Liver (tissue), 9 donors: ENCODE results near the gene SLC45A1. TPM values are rescaled to one million over a fixed set of nuclear protein-coding genes. Genes with fewer than 3 reads are reported as not detected.

Experiments used
- DNase-seq: peaks from one replicate; pipeline ENCODE4 v3.0.0-alpha.2; 2017; ENCODE audit warnings: low spot score
- H3K27ac ChIP-seq, 2 donors: one replicate each; pipeline ENCODE4 v1.7.0; 2013; ENCODE audit warnings: inconsistent platforms in 2 of 2, low read length in 2 of 2, control low read depth in 1 of 2, low read depth in 1 of 2, mild to moderate bottlenecking in 1 of 2
- H3K27me3 ChIP-seq, 4 donors: one replicate each; pipeline versions ENCODE4 v1.6.1 to v1.7.0; 2013; ENCODE audit warnings: low read length in 3 of 4, inconsistent platforms in 1 of 4, mild to moderate bottlenecking in 1 of 4, moderate library complexity in 1 of 4; ENCODE audit not compliant: control insufficient read depth in 4 of 4, insufficient read depth in 4 of 4
- H3K36me3 ChIP-seq, 4 donors: one replicate each; pipeline versions ENCODE4 v1.6.1 to v1.7.0; 2013; ENCODE audit warnings: low read length in 3 of 4, mild to moderate bottlenecking in 3 of 4, low read depth in 1 of 4, moderate library complexity in 1 of 4; ENCODE audit not compliant: control insufficient read depth in 4 of 4, insufficient read depth in 3 of 4
- H3K4me1 ChIP-seq, 4 donors: one replicate each; pipeline versions ENCODE4 v1.6.1 to v1.7.0; 2013; ENCODE audit warnings: low read length in 3 of 4, mild to moderate bottlenecking in 3 of 4, moderate library complexity in 1 of 4; ENCODE audit not compliant: control insufficient read depth in 4 of 4, insufficient read depth in 4 of 4
- H3K4me3 ChIP-seq, 3 donors: one replicate each; pipeline versions ENCODE4 v1.6.1 to v1.7.0; 2013; ENCODE audit warnings: low read length in 3 of 3, control low read depth in 1 of 3, low read depth in 1 of 3, mild to moderate bottlenecking in 1 of 3
- H3K9ac ChIP-seq, 2 donors: one replicate each; pipeline ENCODE4 v1.7.0; 2013; ENCODE audit warnings: low read length in 2 of 2, mild to moderate bottlenecking in 2 of 2, moderate library complexity in 2 of 2, control low read depth in 1 of 2, low read depth in 1 of 2
- H3K9me3 ChIP-seq, 4 donors: one replicate each; pipeline versions ENCODE4 v1.6.1 to v1.7.0; 2013; ENCODE audit warnings: low read length in 3 of 4; ENCODE audit not compliant: control insufficient read depth in 4 of 4
- FOXA1 ChIP-seq: IDR thresholded peaks from 2 replicates; pipeline ENCODE4 v1.6.1; 2016; ENCODE audit warnings: antibody characterized with exemption
- FOXA2 ChIP-seq: IDR thresholded peaks from 2 replicates; pipeline ENCODE4 v1.6.1; 2016; ENCODE audit warnings: antibody characterized with exemption
- GABPA ChIP-seq, 2 donors: IDR thresholded peaks in 1 of 2; conservative IDR thresholded peaks in 1 of 2; 2 replicates each; pipeline ENCODE4 v1.6.1; 2016; ENCODE audit warnings: antibody characterized with exemption in 2 of 2, mild to moderate bottlenecking in 1 of 2, moderate library complexity in 1 of 2
- HNF4G ChIP-seq: IDR thresholded peaks from 2 replicates; pipeline ENCODE4 v1.6.1; 2016; ENCODE audit warnings: antibody characterized with exemption
- JUND ChIP-seq, 2 donors: IDR thresholded peaks; 2 replicates each; pipeline ENCODE4 v1.6.1; 2016; ENCODE audit warnings: antibody characterized with exemption in 2 of 2
- NR2F2 ChIP-seq: IDR thresholded peaks from 2 replicates; pipeline ENCODE4 v1.6.1; 2016; ENCODE audit warnings: antibody characterized with exemption
- RAD21 ChIP-seq, 2 donors: IDR thresholded peaks; 2 replicates each; pipeline ENCODE4 v1.6.1; 2016; ENCODE audit warnings: antibody characterized with exemption in 2 of 2, mild to moderate bottlenecking in 2 of 2
- RXRA ChIP-seq, 2 donors: IDR thresholded peaks; 2 replicates each; pipeline ENCODE4 v1.6.1; 2017 to 2018; ENCODE audit warnings: antibody characterized with exemption in 2 of 2, mild to moderate bottlenecking in 1 of 2
- SP1 ChIP-seq: IDR thresholded peaks from 2 replicates; pipeline ENCODE4 v1.6.1; 2018; ENCODE audit warnings: antibody characterized with exemption, mild to moderate bottlenecking
- TAF1 ChIP-seq: conservative IDR thresholded peaks from 2 replicates; pipeline ENCODE4 v1.6.1; 2016; ENCODE audit warnings: antibody characterized with exemption, mild to moderate bottlenecking
- YY1 ChIP-seq: IDR thresholded peaks from 2 replicates; pipeline ENCODE4 v1.6.1; 2016; ENCODE audit warnings: antibody characterized with exemption, mild to moderate bottlenecking
- WGBS: extraction: QIAGEN DNeasy Blood & Tissue Kit; methylation state at CpG from one replicate; pipeline ENCODE4 v1.1.7; 2013; 5-methylcytosine and 5-hydroxymethylcytosine counted together
- polyA plus RNA-seq, 2 donors: library from polyadenylated mRNA; stranded (reverse) in 1 of 2; unstranded in 1 of 2; fragments of 200-250 nt in 1 of 2; fragments of >200 nt in 1 of 2; fragmentation: Nextera tagmentation in 1 of 2; extraction: Ambion mirVana in 1 of 2; gene quantifications; one replicate each; pipeline versions ENCODE4 v1.2.1 to v1.2.3, GENCODE V29; 2013 to 2015
- total RNA-seq, 2 donors: library from RNA; depleted of rRNA; stranded (reverse); fragments of >200 nt; gene quantifications; one replicate each; pipeline ENCODE4 v1.2.3, GENCODE V29; 2014
- TF ChIP-seq, protein P1 (sequence below): fragments of 150-350 bp; IDR thresholded peaks from 2 replicates; pipeline ENCODE4 v1.5.1; 2017; ENCODE audit warnings: improper control_type of control experiment, low read depth, low read length; ENCODE audit not compliant: missing input control
- TF ChIP-seq, protein P2 (sequence below): IDR thresholded peaks from 2 replicates; pipeline ENCODE4 v1.6.1; 2016; ENCODE audit warnings: antibody characterized with exemption, mild to moderate bottlenecking
- TF ChIP-seq, protein P3 (sequence below): IDR thresholded peaks from 2 replicates; pipeline ENCODE4 v1.6.1; 2016; ENCODE audit warnings: antibody characterized with exemption
- TF ChIP-seq, protein P4 (sequence below): IDR thresholded peaks from 2 replicates; pipeline ENCODE4 v1.6.1; 2016; ENCODE audit warnings: antibody characterized with exemption
- donor health status: healthy.
- donor health status: healthy.
- donor health status: healthy.
- donor health status: healthy.
- donor health status: healthy.

Gene SLC45A1
- total and polyA plus RNA-seq, 4 donors = 0.08 to 0.29 (median 0.14) TPM; not detected in 1

DNA sequence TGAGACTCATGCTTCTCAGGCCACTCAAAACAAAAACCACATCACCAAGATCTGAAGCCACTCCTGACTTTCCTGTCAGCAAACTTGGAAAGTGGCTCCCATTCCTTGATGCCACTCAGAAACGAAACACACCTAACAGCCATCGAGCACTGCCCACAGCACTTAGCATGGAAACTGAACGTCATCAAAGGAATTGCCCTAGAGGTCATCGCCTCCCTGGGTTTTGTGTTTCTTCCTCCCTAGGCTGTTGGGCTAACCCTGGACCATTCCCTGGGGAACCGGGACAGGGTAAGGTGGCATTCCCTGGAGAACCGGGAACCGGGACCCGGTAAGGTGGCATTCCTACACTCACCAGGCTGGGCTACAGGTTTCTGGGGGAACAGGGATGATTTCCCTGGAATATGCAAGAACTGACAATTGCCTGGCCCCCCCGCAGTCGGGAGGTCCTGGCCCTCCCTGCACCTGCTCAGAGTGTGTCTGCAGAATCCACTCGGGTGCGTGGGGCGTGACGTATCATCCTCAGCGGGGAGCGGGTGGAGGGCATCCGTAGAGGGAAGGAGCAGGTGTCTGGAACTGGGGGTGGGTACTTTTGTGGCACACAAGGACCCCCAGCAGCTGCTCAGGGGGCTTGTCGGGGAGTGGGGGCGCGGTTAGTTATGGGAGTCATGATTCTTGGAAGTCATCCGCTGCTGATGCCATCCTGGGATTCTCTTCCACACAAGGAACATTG, 30.3 kb downstream of the SLC45A1 start:
- Histone ChIP-seq H3K4me3 (no peak overlapping the region), H3K27ac (no peak overlapping the region), H3K9me3 (no peaks in the 10 kb centered on the region), H3K27me3 (no peaks in the 10 kb centered on the region), H3K4me1 (peaks cover 0 to 5% (median 1%) of the 10 kb centered on the region in 4 donors), H3K9ac (no peak overlapping the region), H3K36me3 (no peaks in the 10 kb centered on the region)
- 76% methylated on average over 21 of the region's 21 CpGs for WGBS
- TF ChIP-seq JUND (IDR thresholded peaks at IDR 0.05) (peak in 1 of 2 donors; percentile 71), RXRA (IDR thresholded peaks at IDR 0.05) (peak; percentile 78 to 80), HNF4G (no peak), GABPA (IDR thresholded peaks at IDR 0.05 in 1 of 2, conservative IDR thresholded peaks at IDR 0.05 in 1 of 2) (no peak), SP1 (no peak), NR2F2 (no peak), RAD21 (IDR thresholded peaks at IDR 0.05) (no peak)
- TF ChIP-seq, protein P1, sequence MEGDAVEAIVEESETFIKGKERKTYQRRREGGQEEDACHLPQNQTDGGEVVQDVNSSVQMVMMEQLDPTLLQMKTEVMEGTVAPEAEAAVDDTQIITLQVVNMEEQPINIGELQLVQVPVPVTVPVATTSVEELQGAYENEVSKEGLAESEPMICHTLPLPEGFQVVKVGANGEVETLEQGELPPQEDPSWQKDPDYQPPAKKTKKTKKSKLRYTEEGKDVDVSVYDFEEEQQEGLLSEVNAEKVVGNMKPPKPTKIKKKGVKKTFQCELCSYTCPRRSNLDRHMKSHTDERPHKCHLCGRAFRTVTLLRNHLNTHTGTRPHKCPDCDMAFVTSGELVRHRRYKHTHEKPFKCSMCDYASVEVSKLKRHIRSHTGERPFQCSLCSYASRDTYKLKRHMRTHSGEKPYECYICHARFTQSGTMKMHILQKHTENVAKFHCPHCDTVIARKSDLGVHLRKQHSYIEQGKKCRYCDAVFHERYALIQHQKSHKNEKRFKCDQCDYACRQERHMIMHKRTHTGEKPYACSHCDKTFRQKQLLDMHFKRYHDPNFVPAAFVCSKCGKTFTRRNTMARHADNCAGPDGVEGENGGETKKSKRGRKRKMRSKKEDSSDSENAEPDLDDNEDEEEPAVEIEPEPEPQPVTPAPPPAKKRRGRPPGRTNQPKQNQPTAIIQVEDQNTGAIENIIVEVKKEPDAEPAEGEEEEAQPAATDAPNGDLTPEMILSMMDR = no peak
- TF ChIP-seq, protein P2, sequence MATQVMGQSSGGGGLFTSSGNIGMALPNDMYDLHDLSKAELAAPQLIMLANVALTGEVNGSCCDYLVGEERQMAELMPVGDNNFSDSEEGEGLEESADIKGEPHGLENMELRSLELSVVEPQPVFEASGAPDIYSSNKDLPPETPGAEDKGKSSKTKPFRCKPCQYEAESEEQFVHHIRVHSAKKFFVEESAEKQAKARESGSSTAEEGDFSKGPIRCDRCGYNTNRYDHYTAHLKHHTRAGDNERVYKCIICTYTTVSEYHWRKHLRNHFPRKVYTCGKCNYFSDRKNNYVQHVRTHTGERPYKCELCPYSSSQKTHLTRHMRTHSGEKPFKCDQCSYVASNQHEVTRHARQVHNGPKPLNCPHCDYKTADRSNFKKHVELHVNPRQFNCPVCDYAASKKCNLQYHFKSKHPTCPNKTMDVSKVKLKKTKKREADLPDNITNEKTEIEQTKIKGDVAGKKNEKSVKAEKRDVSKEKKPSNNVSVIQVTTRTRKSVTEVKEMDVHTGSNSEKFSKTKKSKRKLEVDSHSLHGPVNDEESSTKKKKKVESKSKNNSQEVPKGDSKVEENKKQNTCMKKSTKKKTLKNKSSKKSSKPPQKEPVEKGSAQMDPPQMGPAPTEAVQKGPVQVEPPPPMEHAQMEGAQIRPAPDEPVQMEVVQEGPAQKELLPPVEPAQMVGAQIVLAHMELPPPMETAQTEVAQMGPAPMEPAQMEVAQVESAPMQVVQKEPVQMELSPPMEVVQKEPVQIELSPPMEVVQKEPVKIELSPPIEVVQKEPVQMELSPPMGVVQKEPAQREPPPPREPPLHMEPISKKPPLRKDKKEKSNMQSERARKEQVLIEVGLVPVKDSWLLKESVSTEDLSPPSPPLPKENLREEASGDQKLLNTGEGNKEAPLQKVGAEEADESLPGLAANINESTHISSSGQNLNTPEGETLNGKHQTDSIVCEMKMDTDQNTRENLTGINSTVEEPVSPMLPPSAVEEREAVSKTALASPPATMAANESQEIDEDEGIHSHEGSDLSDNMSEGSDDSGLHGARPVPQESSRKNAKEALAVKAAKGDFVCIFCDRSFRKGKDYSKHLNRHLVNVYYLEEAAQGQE = no peak
- no peak for DNase-seq

DNA sequence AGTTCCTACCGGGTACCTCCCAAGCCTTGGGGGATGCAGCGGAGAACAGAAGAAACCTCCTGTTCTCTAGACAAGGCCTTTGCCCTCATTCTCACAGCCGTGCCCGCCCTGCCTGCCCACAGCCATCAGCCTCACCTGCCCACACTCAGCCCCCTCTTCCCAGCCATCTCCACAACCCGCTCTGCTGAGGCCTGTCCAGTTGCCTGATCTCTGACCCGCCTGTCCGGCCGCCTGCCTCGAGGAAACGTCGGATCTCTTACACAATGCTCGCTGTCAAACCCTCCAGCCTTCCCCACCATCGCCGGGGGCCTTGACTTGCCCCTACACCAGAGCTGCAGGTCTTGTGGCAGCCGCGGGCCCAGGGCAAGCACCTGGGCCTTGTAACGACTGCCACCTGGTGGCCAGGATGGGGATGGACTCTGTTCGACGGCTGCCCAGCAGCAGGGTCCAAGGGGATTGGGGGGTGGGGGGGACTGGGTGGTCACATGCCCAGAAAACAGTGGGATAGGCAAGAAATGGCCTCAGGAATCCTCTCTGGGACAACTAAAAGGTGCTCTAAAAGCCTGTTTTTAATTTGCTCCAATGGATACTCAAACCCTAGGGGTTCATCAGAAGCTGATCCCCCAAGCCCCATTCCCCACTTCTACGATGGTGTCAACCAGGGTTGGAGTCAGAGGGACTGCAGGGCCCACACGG, 31.0 kb downstream of the SLC45A1 start:
- Histone ChIP-seq H3K27me3 (no peaks in the 10 kb centered on the region), H3K27ac (no peak overlapping the region), H3K9ac (no peak overlapping the region), H3K9me3 (no peaks in the 10 kb centered on the region), H3K4me3 (no peak overlapping the region), H3K36me3 (peaks cover 0 to 5% (median 2%) of the 10 kb centered on the region in 4 donors), H3K4me1 (peaks cover 0 to 5% (median 1%) of the 10 kb centered on the region in 4 donors)
- DNase-seq = peak; percentile 70
- WGBS = 23% methylated on average over 21 of the region's 21 CpGs
- TF ChIP-seq, protein P2 = no peak
- TF ChIP-seq, protein P1 = peak; percentile 77
- peak; percentile 92 to 96 for TF ChIP-seq RAD21 (IDR thresholded peaks at IDR 0.05)
- TF ChIP-seq, protein P3, sequence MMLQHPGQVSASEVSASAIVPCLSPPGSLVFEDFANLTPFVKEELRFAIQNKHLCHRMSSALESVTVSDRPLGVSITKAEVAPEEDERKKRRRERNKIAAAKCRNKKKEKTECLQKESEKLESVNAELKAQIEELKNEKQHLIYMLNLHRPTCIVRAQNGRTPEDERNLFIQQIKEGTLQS = no peak
- no peak for TF ChIP-seq GABPA (IDR thresholded peaks at IDR 0.05 in 1 of 2, conservative IDR thresholded peaks at IDR 0.05 in 1 of 2)
- no peak for TF ChIP-seq YY1
- TF ChIP-seq FOXA2 = no peak
- TF ChIP-seq, protein P4, sequence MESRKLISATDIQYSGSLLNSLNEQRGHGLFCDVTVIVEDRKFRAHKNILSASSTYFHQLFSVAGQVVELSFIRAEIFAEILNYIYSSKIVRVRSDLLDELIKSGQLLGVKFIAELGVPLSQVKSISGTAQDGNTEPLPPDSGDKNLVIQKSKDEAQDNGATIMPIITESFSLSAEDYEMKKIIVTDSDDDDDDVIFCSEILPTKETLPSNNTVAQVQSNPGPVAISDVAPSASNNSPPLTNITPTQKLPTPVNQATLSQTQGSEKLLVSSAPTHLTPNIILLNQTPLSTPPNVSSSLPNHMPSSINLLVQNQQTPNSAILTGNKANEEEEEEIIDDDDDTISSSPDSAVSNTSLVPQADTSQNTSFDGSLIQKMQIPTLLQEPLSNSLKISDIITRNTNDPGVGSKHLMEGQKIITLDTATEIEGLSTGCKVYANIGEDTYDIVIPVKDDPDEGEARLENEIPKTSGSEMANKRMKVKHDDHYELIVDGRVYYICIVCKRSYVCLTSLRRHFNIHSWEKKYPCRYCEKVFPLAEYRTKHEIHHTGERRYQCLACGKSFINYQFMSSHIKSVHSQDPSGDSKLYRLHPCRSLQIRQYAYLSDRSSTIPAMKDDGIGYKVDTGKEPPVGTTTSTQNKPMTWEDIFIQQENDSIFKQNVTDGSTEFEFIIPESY = no peak
- no peak for TF ChIP-seq NR2F2
- no peak for TF ChIP-seq RXRA (IDR thresholded peaks at IDR 0.05)
- no peak for TF ChIP-seq TAF1
- no peak for TF ChIP-seq FOXA1
